Vagina (tissue), 2 donors: ENCODE measurements around the gene OMA1.

Source experiments
- POLR2A ChIP-seq, 2 donors: fragments of 450-650 bp; IDR thresholded peaks; one replicate each; pipeline ENCODE4 v1.6.1; 2017; ENCODE audit warnings: antibody characterized with exemption in 2 of 2, mild to moderate bottlenecking in 2 of 2, moderate library complexity in 2 of 2
- POLR2AphosphoS5 ChIP-seq, 2 donors: sonication (generic); formaldehyde crosslinking; IDR thresholded peaks; one replicate each; pipeline ENCODE4 v1.9.0; 2017; ENCODE audit warnings: antibody characterized with exemption in 2 of 2, mild to moderate bottlenecking in 2 of 2, low read depth in 1 of 2; ENCODE audit not compliant: insufficient read depth in 1 of 2
- TF ChIP-seq, protein P1 (sequence below), 3 experiments: fragments of 450-650 bp in 2 of 3; fragments of 200-600 bp in 1 of 3; sonication (generic) in 1 of 3; IDR thresholded peaks; one replicate each; pipeline ENCODE4 v1.5.1; 2017 to 2019; ENCODE audit warnings: antibody characterized with exemption in 3 of 3, mild to moderate bottlenecking in 2 of 3, moderate library complexity in 2 of 3

- TF ChIP-seq, protein P1, sequence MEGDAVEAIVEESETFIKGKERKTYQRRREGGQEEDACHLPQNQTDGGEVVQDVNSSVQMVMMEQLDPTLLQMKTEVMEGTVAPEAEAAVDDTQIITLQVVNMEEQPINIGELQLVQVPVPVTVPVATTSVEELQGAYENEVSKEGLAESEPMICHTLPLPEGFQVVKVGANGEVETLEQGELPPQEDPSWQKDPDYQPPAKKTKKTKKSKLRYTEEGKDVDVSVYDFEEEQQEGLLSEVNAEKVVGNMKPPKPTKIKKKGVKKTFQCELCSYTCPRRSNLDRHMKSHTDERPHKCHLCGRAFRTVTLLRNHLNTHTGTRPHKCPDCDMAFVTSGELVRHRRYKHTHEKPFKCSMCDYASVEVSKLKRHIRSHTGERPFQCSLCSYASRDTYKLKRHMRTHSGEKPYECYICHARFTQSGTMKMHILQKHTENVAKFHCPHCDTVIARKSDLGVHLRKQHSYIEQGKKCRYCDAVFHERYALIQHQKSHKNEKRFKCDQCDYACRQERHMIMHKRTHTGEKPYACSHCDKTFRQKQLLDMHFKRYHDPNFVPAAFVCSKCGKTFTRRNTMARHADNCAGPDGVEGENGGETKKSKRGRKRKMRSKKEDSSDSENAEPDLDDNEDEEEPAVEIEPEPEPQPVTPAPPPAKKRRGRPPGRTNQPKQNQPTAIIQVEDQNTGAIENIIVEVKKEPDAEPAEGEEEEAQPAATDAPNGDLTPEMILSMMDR (IDR thresholded peaks at IDR 0.05) = no peak
- TF ChIP-seq POLR2A (IDR thresholded peaks at IDR 0.05) (no peak), POLR2AphosphoS5 (IDR thresholded peaks at IDR 0.05; ENCODE audit: insufficient read depth in 1 of 2, low read depth in 1 of 2) (no peak)
Measured at GRCh38 chr1:58431901-58432620, 114.5 kb downstream of the OMA1 start.
